GM12865 (cell line): ENCODE measurements around the gene TSPAN9.

Experiments used
- DNase-seq: peaks from one replicate; pipeline ENCODE4 v3.0.0; 2010; ENCODE audit warnings: low read depth
- H3K4me3 ChIP-seq: 2 replicates; pipeline ENCODE4 v1.5.1; 2011; ENCODE audit warnings: mild to moderate bottlenecking, low read depth, low read length, control low read depth
- CTCF ChIP-seq: IDR thresholded peaks from 2 replicates; pipeline ENCODE4 v1.5.1; 2011; ENCODE audit warnings: low read length, control low read depth, low read depth, inconsistent platforms; ENCODE audit not compliant: insufficient read depth; ENCODE audit errors: missing control alignments

The TSPAN9 gene

GRCh38 chr12:3049611-3050249 is 27.4 kb upstream of the TSPAN9 start:
- H3K4me3 ChIP-seq, result no peak overlapping the region
- DNase-seq, result no peak
- TF ChIP-seq CTCF, result no peak

GRCh38 chr12:3054374-3054773 is 22.8 kb upstream of the TSPAN9 start:
- H3K4me3 ChIP-seq, result no peak overlapping the region
- no peak for TF ChIP-seq CTCF
- no peak for DNase-seq

GRCh38 chr12:3055026-3055703 is 22.0 kb upstream of the TSPAN9 start:
- TF ChIP-seq CTCF, result no peak

GRCh38 chr12:3055704-3056467 is 21.3 kb upstream of the TSPAN9 start:
- no peak for DNase-seq
- H3K4me3 ChIP-seq, result no peak overlapping the region
- no peak for TF ChIP-seq CTCF

More at GRCh38 chr12:3055026-3055703, 22.0 kb upstream of the TSPAN9 start:
- no peak for DNase-seq
- H3K4me3 ChIP-seq, result no peak overlapping the region

- H3K4me3 ChIP-seq, result no peak overlapping the region
- no peak for TF ChIP-seq CTCF
- DNase-seq, result no peak
Observed at GRCh38 chr12:3061059-3061458, 16.1 kb upstream of the TSPAN9 start.

GRCh38 chr12:3061501-3062215 is 15.5 kb upstream of the TSPAN9 start:
- no peak for DNase-seq
- no peak overlapping the region for H3K4me3 ChIP-seq
- TF ChIP-seq CTCF, result no peak
